KMS-11 (cell line): ENCODE measurements around the gene FBXO5.
A peak's percentile ranks its signal among the peaks of the same experiment; 100 is the strongest.
"Not testable (repeated sequence)": the region's sequence is repeated elsewhere in the genome, so short reads cannot be mapped to it uniquely, and the experiment has no call there.

ENCODE experiments used
- H2AFZ ChIP-seq: fragments of 200-600 bp; sonication (generic); 2 replicates; pipeline ENCODE4 v1.6.1; 2016; ENCODE audit warnings: antibody characterized with exemption, mixed run types, low read depth
- H3K27ac ChIP-seq: fragments of 200-600 bp; sonication (generic); 2 replicates; pipeline ENCODE4 v1.6.1; 2016; ENCODE audit warnings: mild to moderate bottlenecking, mixed run types
- H3K27me3 ChIP-seq: fragments of 200-600 bp; sonication (generic); 2 replicates; pipeline ENCODE4 v1.6.1; 2017; ENCODE audit warnings: mild to moderate bottlenecking, low read depth, mixed run types, moderate library complexity; ENCODE audit not compliant: insufficient read depth
- H3K36me3 ChIP-seq: fragments of 200-600 bp; sonication (generic); 2 replicates; pipeline ENCODE4 v1.6.1; 2017; ENCODE audit warnings: mild to moderate bottlenecking, mixed run types; ENCODE audit not compliant: insufficient read depth
- H3K4me1 ChIP-seq: fragments of 200-600 bp; sonication (generic); 2 replicates; pipeline ENCODE4 v1.6.1; 2016; ENCODE audit warnings: mild to moderate bottlenecking, low read depth, mixed run types; ENCODE audit not compliant: poor library complexity, severe bottlenecking
- H3K4me2 ChIP-seq: fragments of 200-600 bp; sonication (generic); 2 replicates; pipeline ENCODE4 v1.7.0; 2016; ENCODE audit warnings: mild to moderate bottlenecking, mixed run types
- H3K4me3 ChIP-seq: fragments of 200-600 bp; sonication (generic); IDR thresholded peaks from 2 replicates; pipeline ENCODE4 v1.6.1; 2017; ENCODE audit warnings: low read depth, low read length, mixed read lengths; ENCODE audit not compliant: insufficient read depth
- H3K79me2 ChIP-seq: fragments of 200-600 bp; sonication (generic); 2 replicates; pipeline ENCODE4 v1.6.1; 2016; ENCODE audit warnings: low read depth, mixed run types; ENCODE audit not compliant: insufficient read depth
- H3K9ac ChIP-seq: fragments of 200-600 bp; sonication (generic); 2 replicates; pipeline ENCODE4 v1.6.1; 2016; ENCODE audit warnings: mild to moderate bottlenecking, mixed run types
- H4K20me1 ChIP-seq: fragments of 200-600 bp; sonication (generic); 2 replicates; pipeline ENCODE4 v1.6.1; 2016; ENCODE audit warnings: mild to moderate bottlenecking, mixed run types; ENCODE audit not compliant: insufficient read depth
- CTCF ChIP-seq: fragments of 200-600 bp; sonication (generic); conservative IDR thresholded peaks from 2 replicates; pipeline ENCODE4 v1.6.1; 2017; ENCODE audit warnings: low read depth, mild to moderate bottlenecking, antibody characterized with exemption, low read length, moderate library complexity, mixed read lengths

Gene FBXO5

DNA sequence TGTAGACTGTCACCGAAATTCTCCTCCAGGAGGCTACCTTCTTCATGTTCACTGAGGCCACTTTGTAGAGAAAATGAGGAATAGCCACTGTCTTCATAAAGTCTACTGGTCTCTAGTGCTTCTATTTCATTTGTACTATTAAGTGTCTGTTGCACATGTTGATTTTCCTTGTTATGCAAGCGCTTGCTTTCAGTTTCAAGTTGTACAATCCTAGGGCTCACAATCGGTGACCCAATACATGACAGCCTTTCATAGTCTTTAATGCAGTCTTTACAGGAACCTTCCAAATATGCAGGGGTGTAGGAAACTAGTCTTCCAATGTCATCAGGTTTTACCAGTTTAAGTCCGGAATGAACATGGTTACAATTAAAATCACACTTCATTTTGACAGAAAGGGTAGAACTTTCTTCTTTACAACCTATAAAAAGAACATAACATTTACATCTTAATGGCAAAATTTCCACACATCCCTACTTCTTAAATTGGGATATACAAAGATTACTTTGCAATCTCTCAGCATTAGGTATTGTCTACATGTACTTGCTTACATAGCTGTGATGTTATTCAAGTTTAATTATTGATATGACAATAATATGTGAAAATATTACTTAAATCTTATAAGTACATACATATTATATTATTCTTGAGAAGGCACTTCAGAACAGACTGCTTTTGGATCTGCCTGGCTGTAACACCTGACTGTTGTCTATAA lies 7.5 kb downstream of the FBXO5 start:
- Histone ChIP-seq H3K9ac (no peak overlapping the region), H3K4me2 (peak overlapping the region; percentile 40), H3K27me3 (no peaks in the 10 kb centered on the region), H4K20me1 (peaks cover 63% of the 10 kb centered on the region), H2AFZ (no peak overlapping the region), H3K4me3 (no peak overlapping the region), H3K79me2 (peaks cover 80% of the 10 kb centered on the region), H3K27ac (no peak overlapping the region), H3K36me3 (peaks cover 58% of the 10 kb centered on the region; the same call in 1 of the 2 replicates), H3K4me1 (peaks cover 62% of the 10 kb centered on the region)
- no peak for TF ChIP-seq CTCF

GRCh38 chr6:152973916-152974315 lies 8.9 kb downstream of the FBXO5 start:
- no peak overlapping the region for H3K27ac ChIP-seq
- peaks cover 47% of the 10 kb centered on the region for H3K4me1 ChIP-seq
- H3K79me2 ChIP-seq: peaks cover 65% of the 10 kb centered on the region
- H4K20me1 ChIP-seq: peaks cover 48% of the 10 kb centered on the region
- no peak overlapping the region for H3K9ac ChIP-seq
- no peak overlapping the region for H2AFZ ChIP-seq
- no peak for TF ChIP-seq CTCF
- no peak overlapping the region for H3K4me3 ChIP-seq
- H3K4me2 ChIP-seq: no peak overlapping the region; the same call in 1 of the 2 replicates
- H3K27me3 ChIP-seq: no peaks in the 10 kb centered on the region
- H3K36me3 ChIP-seq: peaks cover 54% of the 10 kb centered on the region; the same call in 1 of the 2 replicates

DNA sequence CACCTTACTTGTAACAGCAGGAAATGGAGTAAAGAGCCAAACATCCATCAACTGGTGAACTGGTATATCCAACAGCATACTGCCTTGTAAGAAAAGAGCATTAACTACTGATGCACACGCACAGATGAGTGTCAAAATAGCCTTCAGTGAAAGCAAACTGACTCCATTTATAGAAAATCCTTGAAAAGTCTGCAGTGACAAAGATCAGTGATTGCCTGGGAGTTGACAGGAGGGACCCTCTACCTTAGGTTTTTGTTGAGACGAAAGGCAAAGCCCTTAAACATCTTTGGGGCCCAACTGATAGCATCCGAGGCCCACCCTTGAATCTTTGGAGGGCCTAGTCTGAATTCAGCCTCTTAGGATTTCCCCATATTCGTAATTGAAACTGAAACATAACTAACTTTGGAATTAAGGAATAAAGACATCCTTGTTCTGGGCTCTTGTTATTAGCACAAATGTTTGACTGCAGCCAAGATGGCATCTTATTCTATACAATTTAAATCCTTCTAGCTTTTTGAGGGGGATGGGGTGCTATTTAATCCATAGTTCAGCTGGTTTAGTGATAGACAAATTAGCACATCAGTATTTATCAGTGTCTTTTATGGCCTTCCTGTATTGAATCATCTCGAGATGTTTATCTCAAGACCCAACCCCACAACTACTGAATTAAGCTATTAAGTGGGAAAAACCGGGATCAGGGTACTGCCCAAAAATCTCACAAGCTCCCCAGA lies 13.0 kb downstream of the FBXO5 start:
- TF ChIP-seq CTCF: no peak
- no peak overlapping the region for H2AFZ ChIP-seq
- H4K20me1 ChIP-seq: peaks cover 16% of the 10 kb centered on the region
- no peak overlapping the region for H3K9ac ChIP-seq
- H3K36me3 ChIP-seq: peaks cover 40% of the 10 kb centered on the region; the same call in 1 of the 2 replicates
- peaks cover 8% of the 10 kb centered on the region for H3K4me1 ChIP-seq
- no peak overlapping the region for H3K27ac ChIP-seq
- H3K4me3 ChIP-seq: no peak overlapping the region
- H3K79me2 ChIP-seq: peaks cover 25% of the 10 kb centered on the region
- H3K27me3 ChIP-seq: no peaks in the 10 kb centered on the region
- no peak overlapping the region for H3K4me2 ChIP-seq

DNA sequence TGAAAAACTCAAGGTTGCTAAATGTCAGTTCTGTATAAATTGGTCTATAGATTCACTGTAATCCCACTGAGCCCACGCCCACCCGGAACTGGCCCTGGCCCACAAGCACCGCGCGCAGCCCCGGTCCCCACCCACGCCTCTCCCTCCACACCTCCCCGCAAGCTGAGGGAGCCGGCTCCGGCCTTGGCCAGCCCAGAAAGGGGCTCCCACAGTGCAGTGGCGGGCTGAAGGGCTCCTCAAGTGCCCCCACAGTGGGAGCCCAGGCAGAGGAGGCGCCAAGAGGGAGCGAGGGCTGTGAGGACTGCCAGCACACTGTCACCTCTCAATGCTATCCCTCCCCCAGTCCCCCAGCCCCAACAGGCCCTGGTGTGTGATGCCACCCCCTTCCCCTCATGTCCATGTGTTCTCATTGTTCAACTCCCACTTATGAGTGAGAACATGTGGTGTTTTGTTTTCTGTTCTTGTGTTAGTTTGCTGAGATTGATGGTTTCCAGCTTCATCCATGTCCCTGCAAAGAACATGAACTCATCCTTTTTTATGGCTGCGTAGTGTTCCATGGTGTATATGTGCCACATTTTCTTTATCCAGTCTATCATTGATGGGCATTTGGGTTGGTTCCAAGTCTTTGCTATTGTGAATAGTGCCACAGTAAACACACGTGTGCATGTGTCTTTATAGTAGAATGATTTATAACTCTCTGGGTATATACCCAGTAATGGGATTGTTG lies 16.5 kb downstream of the FBXO5 start:
- not testable (repeated sequence) for H2AFZ ChIP-seq, H3K9ac ChIP-seq, H3K4me1 ChIP-seq, H3K27me3 ChIP-seq, H3K79me2 ChIP-seq, H3K36me3 ChIP-seq, H3K4me3 ChIP-seq, H3K4me2 ChIP-seq, H4K20me1 ChIP-seq, H3K27ac ChIP-seq
